K562 (cell line): ENCODE data around the gene NTN3. TPM values are rescaled to one million over a fixed set of nuclear protein-coding genes. Genes with fewer than 3 reads are reported as not detected.

Experiments
- ATAC-seq: fragments of 200-7000 bp; cut with Tn5 transposase; 3 replicates; pipeline ENCODE4 v1.9.1; 2020; ENCODE audit warnings: moderate library complexity
- Bru-seq: library from RNA; stranded (reverse); fragments of 400-500 nt; gene quantifications from one replicate; lab custom pipeline; 2021; lab: Mats Ljungman, UMichigan
- BruChase-seq, 2 experiments: library from RNA; stranded (reverse); fragments of 400-500 nt; gene quantifications; one replicate each; lab custom pipeline; 2021; lab: Mats Ljungman, UMichigan
- BruUV-seq: library from RNA; stranded (reverse); fragments of 400-500 nt; replicated peaks from 2 replicates; lab custom pipeline; 2021; lab: Mats Ljungman, UMichigan
- CTCF ChIA-PET: fragments of 300-600 bp; formaldehyde crosslinking; extraction: SDS; loops from one replicate; lab custom pipeline; 2021; ENCODE audit warnings: low intra/inter-chr PET ratio; lab: Yijun Ruan, JAX
- POLR2A ChIA-PET: fragments of 300-600, 350-650 bp; sonication (Branson Sonifier 250); formaldehyde crosslinking; extraction: SDS; loops from one replicate; lab custom pipeline; 2021; ENCODE audit warnings: antibody characterized with exemption, inconsistent platforms; lab: Yijun Ruan, JAX
- DNase-seq, 4 experiments: peaks; one replicate each; pipeline versions ENCODE4 v3.0.0 to v3.0.0-alpha.2; 2011 to 2018; ENCODE audit warnings: low spot score in 3 of 4, mixed read lengths in 3 of 4; ENCODE audit errors: extremely low read depth in 1 of 4
- FAIRE-seq: peaks from 2 replicates; lab custom pipeline; 2011; peaks lifted over from hg19 to GRCh38; lab: Jason Lieb, UNC
- H2AFZ ChIP-seq: 2 replicates; pipeline ENCODE4 v1.6.0; 2011; ENCODE audit warnings: low read depth, low read length, control low read depth, inconsistent platforms
- H3K27ac ChIP-seq: fragments of 200-600 bp; 3 replicates; pipeline ENCODE4 v1.8.0; 2011; ENCODE audit warnings: low read depth, mild to moderate bottlenecking, control low read depth, inconsistent platforms, low read length, moderate library complexity, mixed read lengths; ENCODE audit errors: extremely low read depth
- H3K27me3 ChIP-seq, 2 experiments: fragments of 300-600 bp in 1 of 2; 2 replicates in 1 of 2; 3 replicates in 1 of 2; pipeline versions ENCODE4 v1.6.0 to v1.8.0; 2011; ENCODE audit warnings: inconsistent platforms in 2 of 2, low read length in 2 of 2, mild to moderate bottlenecking in 1 of 2, mixed read lengths in 1 of 2, moderate library complexity in 1 of 2; ENCODE audit not compliant: control insufficient read depth in 2 of 2, insufficient read depth in 2 of 2
- H3K36me3 ChIP-seq: fragments of 300-600 bp; 3 replicates; pipeline ENCODE4 v1.8.0; 2011; ENCODE audit warnings: mild to moderate bottlenecking, low read length, inconsistent platforms; ENCODE audit not compliant: control insufficient read depth, insufficient read depth
- H3K4me1 ChIP-seq, 2 experiments: fragments of 200-600 bp in 1 of 2; replicated peaks in 1 of 2; 2 replicates in 1 of 2; 3 replicates in 1 of 2; pipeline versions ENCODE4 v1.5.1 to v1.8.0; 2011; ENCODE audit warnings: inconsistent platforms in 2 of 2, low read length in 2 of 2, mild to moderate bottlenecking in 1 of 2, mixed read lengths in 1 of 2, moderate library complexity in 1 of 2; ENCODE audit not compliant: control insufficient read depth in 2 of 2, insufficient read depth in 2 of 2
- H3K4me2 ChIP-seq: 2 replicates; pipeline ENCODE4 v1.6.1; 2011; ENCODE audit warnings: low read length, control low read depth, inconsistent platforms, mixed read lengths; ENCODE audit not compliant: insufficient read depth
- H3K4me3 ChIP-seq: fragments of 200-600 bp; sonication (generic), shearing (Covaris generic); 2 replicates; pipeline ENCODE4 v1.5.1; 2016; ENCODE audit warnings: control low read depth, inconsistent platforms
- H3K79me2 ChIP-seq: fragments of 200-600 bp; 3 replicates; pipeline ENCODE4 v1.8.0; 2011; ENCODE audit warnings: low read length, inconsistent platforms; ENCODE audit not compliant: control insufficient read depth, insufficient read depth
- H3K9ac ChIP-seq, 2 experiments: 2 replicates each; pipeline versions ENCODE4 v1.6.0 to v1.6.1; 2011; ENCODE audit warnings: low read depth in 2 of 2, low read length in 2 of 2, control low read depth in 1 of 2, inconsistent platforms in 1 of 2, mild to moderate bottlenecking in 1 of 2, mixed read lengths in 1 of 2; ENCODE audit not compliant: insufficient read depth in 1 of 2
- H3K9me1 ChIP-seq: one replicate; pipeline ENCODE4 v1.6.0; 2011; ENCODE audit warnings: inconsistent platforms, mild to moderate bottlenecking, low read length, moderate library complexity; ENCODE audit not compliant: control insufficient read depth, insufficient read depth
- H3K9me3 ChIP-seq: replicated peaks from 2 replicates; pipeline ENCODE4 v1.5.1; 2011; ENCODE audit warnings: low read depth, low read length, inconsistent platforms; ENCODE audit not compliant: control insufficient read depth, insufficient read depth
- H4K20me1 ChIP-seq: replicated peaks from 2 replicates; pipeline ENCODE4 v1.6.1; 2011; ENCODE audit warnings: low read length, inconsistent platforms, mixed read lengths; ENCODE audit not compliant: control insufficient read depth, insufficient read depth
- BRF2 ChIP-seq: IDR thresholded peaks from 3 replicates; pipeline ENCODE4 v1.6.1; 2011; ENCODE audit warnings: borderline replicate concordance, mild to moderate bottlenecking; ENCODE audit not compliant: insufficient read length, insufficient read depth
- EGR1 ChIP-seq: fragments of 450-650 bp; conservative IDR thresholded peaks from 2 replicates; pipeline ENCODE4 v1.6.1; 2017; ENCODE audit warnings: mild to moderate bottlenecking
- JUND ChIP-seq, 2 experiments: IDR thresholded peaks; 2 replicates in 1 of 2; 3 replicates in 1 of 2; pipeline ENCODE4 v1.6.1; 2011; ENCODE audit warnings: borderline replicate concordance in 2 of 2, low read depth in 2 of 2, low read length in 2 of 2, improper control_type of control experiment in 1 of 2, missing biosample characterization in 1 of 2, missing genetic modification characterization in 1 of 2, missing genetic modification reagents in 1 of 2
- MEIS2 ChIP-seq: fragments of 450-650 bp; IDR thresholded peaks from 2 replicates; pipeline ENCODE4 v1.6.1; 2014; ENCODE audit warnings: mild to moderate bottlenecking; ENCODE audit not compliant: partially characterized antibody
- SAFB ChIP-seq: fragments of 200-400 bp; formaldehyde crosslinking; IDR thresholded peaks from 2 replicates; pipeline ENCODE4 v1.6.1; 2017; ENCODE audit warnings: low read depth, low read length, borderline replicate concordance
- UBTF ChIP-seq, 2 experiments: IDR thresholded peaks; 2 replicates each; pipeline ENCODE4 v1.6.1; 2012; ENCODE audit warnings: improper control_type of control experiment in 2 of 2, low read depth in 2 of 2, low read length in 2 of 2, borderline replicate concordance in 1 of 2
- ZBTB7A ChIP-seq: IDR thresholded peaks from 2 replicates; pipeline ENCODE4 v1.6.1; 2011; ENCODE audit warnings: low read depth, mild to moderate bottlenecking, low read length, moderate library complexity, borderline replicate concordance; ENCODE audit not compliant: control insufficient read depth
- ZNF324 ChIP-seq: fragments of 250-450 bp; sonication (Bioruptor Pico); IDR thresholded peaks from 2 replicates; pipeline ENCODE4 v1.4.0; 2020; ENCODE audit warnings: mild to moderate bottlenecking
- ZNF639 ChIP-seq, 2 experiments: fragments of 200-800 bp in 1 of 2; sonication (Bioruptor generic) in 1 of 2; sonication (generic) in 1 of 2; formaldehyde crosslinking in 1 of 2; IDR thresholded peaks in 1 of 2; conservative IDR thresholded peaks in 1 of 2; 2 replicates each; pipeline versions ENCODE4 v1.5.0 to v1.6.1; 2016 to 2020; ENCODE audit warnings: missing compliant biosample characterization in 1 of 2, missing genetic modification characterization in 1 of 2, missing genetic modification reagents in 1 of 2
- ZNF77 ChIP-seq: fragments of 250-450 bp; sonication (Bioruptor Pico); IDR thresholded peaks from 2 replicates; pipeline ENCODE4 v1.5.0; 2020
- WGBS: fragments of 100-300 bp; shearing (Covaris generic); methylation state at CpG from one replicate; pipeline ENCODE4 v1.1.6; 2016; ENCODE audit warnings: low coverage, mixed read lengths; ENCODE audit not compliant: insufficient coverage; ENCODE audit errors: missing lambda C conversion rate; 5-methylcytosine and 5-hydroxymethylcytosine counted together
- in situ Hi-C: fragments of 300-500 bp; cut with MboI; formaldehyde crosslinking; loops from 4 replicates; pipeline ENCODE4 v1.15.0; 2018; ENCODE audit warnings: inconsistent platforms, mixed read lengths
- intact Hi-C: fragments of 100-400 bp; cut with micrococcal nuclease; formaldehyde crosslinking; loops from 2 replicates; pipeline ENCODE4 v1.14.2; 2022
- long read RNA-seq, 3 experiments: library from polyadenylated mRNA in 2 of 3; library from RNA in 1 of 3; unstranded in 2 of 3; stranded (forward) in 1 of 3; transcript quantifications; one replicate each; pipeline ENCODE4 v2.0.0, GENCODE V29; 2019 to 2022
- polyA minus RNA-seq, 3 experiments: library from RNA; depleted of rRNA, polyadenylated mRNA; stranded (reverse); fragments of >200 nt; gene quantifications; 2 replicates each; pipeline ENCODE4 v1.2.3, GENCODE V29; 2011
- polyA plus RNA-seq, 8 experiments: library from polyadenylated mRNA; depleted of rRNA in 4 of 8; stranded (reverse) in 5 of 8; unstranded in 3 of 8; fragments of >200 nt; fragmentation: Nextera tagmentation in 2 of 8; fragmentation: Illumina TruSeq in 1 of 8; extraction: Ambion mirVana in 2 of 8; extraction: Trizol in 1 of 8; gene quantifications; 2 replicates each; pipeline versions ENCODE4 v1.2.1 to v1.2.3, GENCODE V29; 2011 to 2014; ENCODE audit warnings: inconsistent platforms in 1 of 8, missing spikeins in 1 of 8
- total RNA-seq, 7 experiments: library from RNA; depleted of rRNA in 6 of 7; stranded (reverse); fragments of >200 nt in 6 of 7; fragmentation: Illumina TruSeq in 2 of 7; extraction: Trizol in 2 of 7; gene quantifications; 2 replicates each; pipeline versions ENCODE4 v1.2.1 to v1.2.3, GENCODE V29; 2011 to 2021; ENCODE audit warnings: low replicate concordance in 1 of 7

NTN3 gene
- 0.42 TPM in 1 of 2 replicates, not detected in the other for total RNA-seq (2011; cell fraction: chromatin; rRNA removed; ENCODE audit: low replicate concordance)
- total RNA-seq (2011; cell fraction: nucleolus; rRNA removed) = 0.13 and 0.17 TPM in 2 replicates
- not detected in 2 replicates for total RNA-seq (2011; cell fraction: nucleoplasm; rRNA removed)
- total RNA-seq (2014; rRNA removed) = not detected in 2 replicates
- total RNA-seq (2014; rRNA removed; fragmentation: Illumina TruSeq; extraction: Trizol) = not detected in 2 replicates
- not detected in 2 replicates for total RNA-seq (2015; rRNA removed; fragmentation: Illumina TruSeq; extraction: Trizol)
- total RNA-seq (2021) = not detected in 2 replicates
- not detected in 2 replicates for polyA plus RNA-seq (2011; rRNA removed)
- polyA plus RNA-seq (2011; cell fraction: cytosol; rRNA removed) = not detected in 2 replicates
- not detected in 2 replicates for polyA plus RNA-seq (2011; cell fraction: nucleus; rRNA removed)
- polyA plus RNA-seq (2012) = 0.07 and 0.08 TPM in 2 replicates
- not detected in 2 replicates for polyA plus RNA-seq (2014; fragmentation: Illumina TruSeq; extraction: Trizol)
- not detected for polyA plus RNA-seq (2014; fragmentation: Nextera tagmentation; extraction: Ambion mirVana)
- not detected in 2 replicates for polyA plus RNA-seq (2014; rRNA removed)
- not detected in 2 replicates for polyA minus RNA-seq (2011; rRNA and poly(A)+ RNA removed)
- not detected in 2 replicates for polyA minus RNA-seq (2011; cell fraction: cytosol; rRNA and poly(A)+ RNA removed)
- polyA minus RNA-seq (2011; cell fraction: nucleus; rRNA and poly(A)+ RNA removed) = not detected in 2 replicates
- not detected for Bru-seq, nascent RNA
- BruChase-seq, experiment 1, labeled RNA remaining after a 2-hour chase = not detected
- not detected for BruChase-seq, experiment 2, labeled RNA remaining after a 6-hour chase
- long read RNA-seq, experiment 1 = 0 reads
- long read RNA-seq, experiment 2 = 0 reads
- long read RNA-seq, experiment 3 = 0 reads

- H3K9ac ChIP-seq = peak within 1 kb of the TSS in 1 of 2 experiments; percentile 98; a peak in 3 of 4 replicates
- H3K27ac ChIP-seq = no peak within 1 kb of the TSS
- no peaks in the 10 kb centered on the region for H3K27me3 ChIP-seq
- BruUV-seq = no TSS peak
- H2AFZ ChIP-seq = no peak within 1 kb of the TSS
- ChIA-PET POLR2A (no interaction called here), CTCF (no interaction called here)
- WGBS = under 1% methylated on average over 15 of the region's 59 CpGs
- no peaks in the 10 kb centered on the region for H3K36me3 ChIP-seq
- DNase-seq (peak; percentile 47 to 85 (median 74)), ATAC-seq (peak; percentile 13), FAIRE-seq (no peak)
- no peaks in the 10 kb centered on the region for H3K9me3 ChIP-seq
- H3K4me2 ChIP-seq = no peak within 1 kb of the TSS
- in situ Hi-C loops (no loop called here), intact Hi-C loops (no loop called here)
- H4K20me1 ChIP-seq = no peaks in the 10 kb centered on the region; the same call in 1 of the 2 replicates
- H3K9me1 ChIP-seq = no peaks in the 10 kb centered on the region
- H3K4me1 ChIP-seq = peaks cover 10 to 92% of the 10 kb centered on the region in 2 experiments
- H3K4me3 ChIP-seq = no peak within 1 kb of the TSS; the same call in 1 of the 2 replicates
- H3K79me2 ChIP-seq = peaks cover 22% of the 10 kb centered on the region
- TF ChIP-seq MEIS2 (peak; percentile 2), UBTF (IDR thresholded peaks at IDR 0.05; ENCODE audit: borderline replicate concordance in 1 of 2, low read depth in 2 of 2, low read length in 2 of 2) (0 out of 4 replicates have a peak, but pooled peaks of 1 of the 2 experiments have one; percentile 61), JUND (IDR thresholded peaks at IDR 0.05; ENCODE audit: borderline replicate concordance, low read depth, low read length) (no peak), JUND (tag; IDR thresholded peaks at IDR 0.05; ENCODE audit: borderline replicate concordance, low read depth, low read length) (no peak), ZBTB7A (peak; percentile 25; the same call in 1 of the 2 replicates), EGR1 (peak; percentile 55), BRF2 (no peak), ZNF324 (CRISPR knock-in tag) (no peak), ZNF639 (CRISPR knock-in tag; conservative IDR thresholded peaks at IDR 0.05 in 1 of 2, IDR thresholded peaks at IDR 0.05 in 1 of 2) (peak in 1 of 2 experiments; percentile 48; a peak in 1 of 4 replicates), ZNF77 (CRISPR knock-in tag) (no peak), SAFB (0 out of 2 replicates have a peak, but pooled peaks have one; percentile 25)
Measured at GRCh38 chr16:2471016-2471652, at the start of gene NTN3. NTN3 (plus strand) TSS chr16:2471297; CDS start chr16:2471702, 405 bp downstream.
